ENCODE results near the gene LIAS. TPM values are rescaled to one million over a fixed set of nuclear protein-coding genes. Genes with fewer than 3 reads are reported as not detected.
A peak's percentile ranks its signal among the peaks of the same experiment; 100 is the strongest.
"Not testable (repeated sequence)": the region's sequence is repeated elsewhere in the genome, so short reads cannot be mapped to it uniquely, and the experiment has no call there.

LIAS gene
- 10 to 100 TPM; 21.7 to 24.7 TPM for total RNA-seq
- 10 to 100 TPM; 13.2 to 17.7 TPM for polyA plus RNA-seq

- Mint-ChIP-seq H3K27ac (peak within 1 kb of the TSS; percentile 99 to 100 (median 100)), H3K4me3 (peak within 1 kb of the TSS; percentile 96 to 99 (median 98)), H3K9me3 (no peaks in the 10 kb centered on the region), H3K36me3 (peaks cover 39 to 63% of the 10 kb centered on the region in 2 donors), H3K4me1 (peaks cover 22 to 55% (median 33%) of the 10 kb centered on the region in 4 donors), H3K27me3 (no peaks in the 10 kb centered on the region)
- H3K4me3 ChIP-seq (ENCODE audit: low read length in 2 of 2) = peak within 1 kb of the TSS; percentile 96 to 97
- intact Hi-C loops (cut with micrococcal nuclease) = loop anchor here (1.0 to 5.0 kb wide), 9 partner anchors 68 to 599 kb away; partner anchors contain the start of genes N4BP2, PDS5A, RFC1 and SMIM14
- H3K36me3 ChIP-seq (ENCODE audit: insufficient read depth, low read length) = peaks cover 33% of the 10 kb centered on the region
- ChIA-PET CTCF (ENCODE audit: partially characterized antibody) (interaction anchor here (0.6 to 1.6 kb wide), 4 partner anchors 10 to 517 kb away, joined by 3 to 7 read pairs (median 3); no protein-coding TSS in a partner anchor), POLR2A (ENCODE audit: partially characterized antibody) (interaction anchor here (0.6 to 4.1 kb wide), 22 partner anchors 8 to 843 kb away, joined by 3 to 39 read pairs (median 4); partner anchors contain the start of genes PDS5A, RFC1, SMIM14 and UBE2K)
- no peaks in the 10 kb centered on the region for H3K9me3 ChIP-seq (ENCODE audit: control insufficient read depth in 1 of 2, low read length in 2 of 2)
- no peaks in the 10 kb centered on the region for H3K27me3 ChIP-seq (ENCODE audit: insufficient read depth, low read length)
- H3K27ac ChIP-seq (ENCODE audit: low read depth, low read length) = peak within 1 kb of the TSS; percentile 99
- peaks cover 33% of the 10 kb centered on the region for H3K4me1 ChIP-seq (ENCODE audit: insufficient read depth, low read length)
- peak; percentile 92 to 96 (median 94) for DNase-seq
Observed at GRCh38 chr4:39458505-39459300, at the start of gene LIAS, which contains the start of gene RPL9. Gene LIAS, plus strand, starts transcription at chr4:39459056. Its CDS starts 62 bp downstream, at chr4:39459118. Gene RPL9, minus strand, starts transcription at chr4:39458922. Its CDS starts 483 bp downstream, at chr4:39458439.

- Histone ChIP-seq H3K27ac (ENCODE audit: low read depth, low read length) (no peak overlapping the region), H3K36me3 (ENCODE audit: insufficient read depth, low read length) (no peaks in the 10 kb centered on the region), H3K4me3 (ENCODE audit: low read length in 2 of 2) (no peak overlapping the region), H3K9me3 (ENCODE audit: control insufficient read depth in 1 of 2, low read length in 2 of 2) (no peaks in the 10 kb centered on the region), H3K27me3 (ENCODE audit: insufficient read depth, low read length) (no peaks in the 10 kb centered on the region), H3K4me1 (ENCODE audit: insufficient read depth, low read length) (no peaks in the 10 kb centered on the region)
- DNase-seq = peak in 1 of 5 donors; percentile 2
- Mint-ChIP-seq H3K4me1 (no peaks in the 10 kb centered on the region), H3K4me3 (no peak overlapping the region), H3K27me3 (peaks cover 0 to 1% of the 10 kb centered on the region in 2 donors), H3K36me3 (no peaks in the 10 kb centered on the region), H3K27ac (no peak overlapping the region), H3K9me3 (no peaks in the 10 kb centered on the region)
- POLR2A ChIA-PET (ENCODE audit: partially characterized antibody) = no interaction called here
- intact Hi-C loops (cut with micrococcal nuclease) = no loop called here
- CTCF ChIA-PET (ENCODE audit: partially characterized antibody) = interaction anchor here (0.6 to 1.0 kb wide), 3 partner anchors 113 to 508 kb away, joined by 3 to 5 read pairs (median 3); no protein-coding TSS in a partner anchor
Observed at GRCh38 chr4:39410415-39410814, 48.4 kb upstream of the LIAS start.

- H3K36me3 ChIP-seq (ENCODE audit: insufficient read depth, low read length); H3K36me3 Mint-ChIP-seq; H3K27ac ChIP-seq (ENCODE audit: low read depth, low read length); H3K27me3 ChIP-seq (ENCODE audit: insufficient read depth, low read length); intact Hi-C loops (cut with micrococcal nuclease); DNase-seq; H3K27ac Mint-ChIP-seq; POLR2A ChIA-PET (ENCODE audit: partially characterized antibody); H3K9me3 ChIP-seq (ENCODE audit: control insufficient read depth in 1 of 2, low read length in 2 of 2); H3K4me1 ChIP-seq (ENCODE audit: insufficient read depth, low read length); H3K4me3 Mint-ChIP-seq; H3K4me1 Mint-ChIP-seq; H3K27me3 Mint-ChIP-seq; H3K4me3 ChIP-seq (ENCODE audit: low read length in 2 of 2); H3K9me3 Mint-ChIP-seq; CTCF ChIA-PET (ENCODE audit: partially characterized antibody): not testable (repeated sequence)
Observed at GRCh38 chr4:39411561-39411960, 47.3 kb upstream of the LIAS start.

GRCh38 chr4:39415678-39416283 lies 43.1 kb upstream of the LIAS start:
- POLR2A ChIA-PET (ENCODE audit: partially characterized antibody) = no interaction called here
- no peaks in the 10 kb centered on the region for H3K27me3 ChIP-seq (ENCODE audit: insufficient read depth, low read length)
- intact Hi-C loops (cut with micrococcal nuclease) = no loop called here
- no peaks in the 10 kb centered on the region for H3K36me3 Mint-ChIP-seq
- no peak overlapping the region for H3K27ac ChIP-seq (ENCODE audit: low read depth, low read length)
- no peaks in the 10 kb centered on the region for H3K4me1 ChIP-seq (ENCODE audit: insufficient read depth, low read length)
- no peaks in the 10 kb centered on the region for H3K9me3 ChIP-seq (ENCODE audit: control insufficient read depth in 1 of 2, low read length in 2 of 2)
- peaks cover 0 to 3% of the 10 kb centered on the region in 2 donors for H3K27me3 Mint-ChIP-seq
- H3K9me3 Mint-ChIP-seq = no peaks in the 10 kb centered on the region
- H3K36me3 ChIP-seq (ENCODE audit: insufficient read depth, low read length) = no peaks in the 10 kb centered on the region
- peak overlapping the region in 1 of 7 donors; percentile 31 for H3K27ac Mint-ChIP-seq
- H3K4me3 ChIP-seq (ENCODE audit: low read length in 2 of 2) = no peak overlapping the region
- H3K4me3 Mint-ChIP-seq = no peak overlapping the region
- H3K4me1 Mint-ChIP-seq = peaks cover 0 to 1% (median 0%) of the 10 kb centered on the region in 4 donors
- DNase-seq = no peak
- CTCF ChIA-PET (ENCODE audit: partially characterized antibody) = no interaction called here

- H3K36me3 ChIP-seq (ENCODE audit: insufficient read depth, low read length) = no peaks in the 10 kb centered on the region
- no peaks in the 10 kb centered on the region for H3K27me3 ChIP-seq (ENCODE audit: insufficient read depth, low read length)
- CTCF ChIA-PET (ENCODE audit: partially characterized antibody) = no interaction called here
- no peak for DNase-seq
- intact Hi-C loops (cut with micrococcal nuclease) = no loop called here
- POLR2A ChIA-PET (ENCODE audit: partially characterized antibody) = no interaction called here
- Mint-ChIP-seq H3K36me3 (no peaks in the 10 kb centered on the region), H3K4me3 (no peak overlapping the region), H3K27me3 (peaks cover 0 to 4% of the 10 kb centered on the region in 2 donors), H3K4me1 (peaks cover 0 to 1% (median 0%) of the 10 kb centered on the region in 4 donors), H3K27ac (no peak overlapping the region), H3K9me3 (no peaks in the 10 kb centered on the region)
- H3K4me3 ChIP-seq (ENCODE audit: low read length in 2 of 2) = no peak overlapping the region
- H3K4me1 ChIP-seq (ENCODE audit: insufficient read depth, low read length) = no peaks in the 10 kb centered on the region
- H3K9me3 ChIP-seq (ENCODE audit: control insufficient read depth in 1 of 2, low read length in 2 of 2) = no peaks in the 10 kb centered on the region
- no peak overlapping the region for H3K27ac ChIP-seq (ENCODE audit: low read depth, low read length)
Observed at GRCh38 chr4:39422247-39422646, 36.6 kb upstream of the LIAS start.

- DNase-seq; H3K36me3 ChIP-seq (ENCODE audit: insufficient read depth, low read length); H3K27ac Mint-ChIP-seq; H3K4me1 Mint-ChIP-seq; CTCF ChIA-PET (ENCODE audit: partially characterized antibody); intact Hi-C loops (cut with micrococcal nuclease); H3K27me3 ChIP-seq (ENCODE audit: insufficient read depth, low read length); H3K4me3 Mint-ChIP-seq; H3K4me3 ChIP-seq (ENCODE audit: low read length in 2 of 2); H3K9me3 ChIP-seq (ENCODE audit: control insufficient read depth in 1 of 2, low read length in 2 of 2); H3K27ac ChIP-seq (ENCODE audit: low read depth, low read length); H3K4me1 ChIP-seq (ENCODE audit: insufficient read depth, low read length); H3K36me3 Mint-ChIP-seq; H3K27me3 Mint-ChIP-seq; POLR2A ChIA-PET (ENCODE audit: partially characterized antibody); H3K9me3 Mint-ChIP-seq: not testable (repeated sequence)
Observed at GRCh38 chr4:39425297-39425696, 33.6 kb upstream of the LIAS start.

GRCh38 chr4:39426728-39427127 lies 32.1 kb upstream of the LIAS start:
- Histone ChIP-seq H3K9me3 (ENCODE audit: control insufficient read depth in 1 of 2, low read length in 2 of 2) (no peaks in the 10 kb centered on the region), H3K4me3 (ENCODE audit: low read length in 2 of 2) (no peak overlapping the region), H3K27me3 (ENCODE audit: insufficient read depth, low read length) (no peaks in the 10 kb centered on the region), H3K36me3 (ENCODE audit: insufficient read depth, low read length) (no peaks in the 10 kb centered on the region), H3K27ac (ENCODE audit: low read depth, low read length) (no peak overlapping the region), H3K4me1 (ENCODE audit: insufficient read depth, low read length) (no peaks in the 10 kb centered on the region)
- intact Hi-C loops (cut with micrococcal nuclease) = no loop called here
- DNase-seq = no peak
- H3K9me3 Mint-ChIP-seq = no peaks in the 10 kb centered on the region
- H3K4me3 Mint-ChIP-seq = no peak overlapping the region
- POLR2A ChIA-PET (ENCODE audit: partially characterized antibody) = no interaction called here
- peaks cover 0 to 1% of the 10 kb centered on the region in 2 donors for H3K27me3 Mint-ChIP-seq
- CTCF ChIA-PET (ENCODE audit: partially characterized antibody) = no interaction called here
- no peaks in the 10 kb centered on the region for H3K36me3 Mint-ChIP-seq
- H3K4me1 Mint-ChIP-seq = no peaks in the 10 kb centered on the region
- no peak overlapping the region for H3K27ac Mint-ChIP-seq
